GM12878 (cell line): ENCODE data around the gene TOMM6. TPM values are rescaled to one million over a fixed set of nuclear protein-coding genes. Genes with fewer than 3 reads are reported as not detected.

Experiments
- ATAC-seq: fragments of 200-7000 bp; cut with Tn5 transposase; 3 replicates; pipeline ENCODE4 v1.9.1; 2020; ENCODE audit warnings: mild to moderate bottlenecking, moderate library complexity
- BruUV-seq: library from RNA; stranded (reverse); fragments of 400-500 nt; replicated peaks from 2 replicates; lab custom pipeline; 2021; lab: Mats Ljungman, UMichigan
- CTCF ChIA-PET: fragments of 300-600 bp; sonication (Branson Sonifier 250); formaldehyde crosslinking; extraction: SDS; loops from one replicate; lab custom pipeline; 2021; ENCODE audit warnings: inconsistent platforms; lab: Yijun Ruan, JAX
- POLR2A ChIA-PET: fragments of 350-600 bp; formaldehyde crosslinking; extraction: SDS; loops from one replicate; lab custom pipeline; 2021; ENCODE audit warnings: inconsistent platforms; lab: Charles Lee
- RAD21 ChIA-PET: fragments of 300-600 bp; sonication (Branson Sonifier 250); formaldehyde crosslinking; loops from one replicate; lab custom pipeline; 2023; ENCODE audit warnings: antibody characterized with exemption; ENCODE audit not compliant: unreplicated experiment; lab: Charles Lee
- SMC1A ChIA-PET: fragments of 300-600 bp; sonication (Branson Sonifier 250); formaldehyde crosslinking; loops from one replicate; lab custom pipeline; 2023; ENCODE audit not compliant: unreplicated experiment, uncharacterized antibody; lab: Charles Lee
- DNase-seq: peaks from one replicate; pipeline ENCODE4 v3.0.0-alpha.2; 2011; ENCODE audit warnings: low read depth, low spot score
- FAIRE-seq: peaks from 3 replicates; lab custom pipeline; 2011; peaks lifted over from hg19 to GRCh38; lab: Jason Lieb, UNC
- H2AFZ ChIP-seq: 2 replicates; pipeline ENCODE4 v1.6.0; 2011; ENCODE audit warnings: low read depth, low read length, control low read depth; ENCODE audit not compliant: control insufficient read depth
- H3K27ac ChIP-seq: 2 replicates; pipeline ENCODE4 v1.5.1; 2011; ENCODE audit warnings: control low read depth; ENCODE audit not compliant: control insufficient read depth, insufficient read depth
- H3K27me3 ChIP-seq, 2 experiments: replicated peaks in 1 of 2; 2 replicates each; pipeline versions ENCODE4 v1.6.0 to v1.6.1; 2011; ENCODE audit warnings: low read length in 1 of 2; ENCODE audit not compliant: control insufficient read depth in 2 of 2, insufficient read depth in 2 of 2
- H3K36me3 ChIP-seq, 2 experiments: 2 replicates each; pipeline ENCODE4 v1.5.1; 2011; ENCODE audit warnings: low read length in 1 of 2; ENCODE audit not compliant: control insufficient read depth in 2 of 2, insufficient read depth in 2 of 2
- H3K4me1 ChIP-seq: 2 replicates; pipeline ENCODE4 v1.6.1; 2011; ENCODE audit warnings: mild to moderate bottlenecking, low read length, moderate library complexity, mixed read lengths; ENCODE audit not compliant: control insufficient read depth, insufficient read depth
- H3K4me2 ChIP-seq: 2 replicates; pipeline ENCODE4 v1.6.0; 2011; ENCODE audit warnings: control low read depth; ENCODE audit not compliant: control insufficient read depth, insufficient read depth
- H3K4me3 ChIP-seq: fragments of 200-600 bp; sonication (generic); 2 replicates; pipeline ENCODE4 v1.5.1; 2016
- H3K79me2 ChIP-seq: 2 replicates; pipeline ENCODE4 v1.6.0; 2011; ENCODE audit warnings: low read length; ENCODE audit not compliant: control insufficient read depth, insufficient read depth
- H3K9ac ChIP-seq: 2 replicates; pipeline ENCODE4 v1.8.0; 2011; ENCODE audit warnings: low read length, control low read depth, mixed read lengths; ENCODE audit not compliant: control insufficient read depth, insufficient read depth
- H3K9me3 ChIP-seq: replicated peaks from 3 replicates; pipeline ENCODE4 v1.5.1; 2011; ENCODE audit warnings: mild to moderate bottlenecking, low read length; ENCODE audit not compliant: control insufficient read depth, insufficient read depth
- H4K20me1 ChIP-seq: 2 replicates; pipeline ENCODE4 v1.6.0; 2011; ENCODE audit not compliant: control insufficient read depth, insufficient read depth
- BCL11A ChIP-seq: IDR thresholded peaks from 2 replicates; pipeline ENCODE4 v1.6.1; 2011; ENCODE audit warnings: low read depth, low read length
- EED ChIP-seq: sonication (generic); IDR thresholded peaks from 2 replicates; pipeline ENCODE4 v1.6.1; 2016; ENCODE audit warnings: antibody characterized with exemption, low read depth
- GABPA ChIP-seq: IDR thresholded peaks from 2 replicates; pipeline ENCODE4 v1.6.1; 2014; ENCODE audit warnings: antibody characterized with exemption, low read depth, mild to moderate bottlenecking, inconsistent platforms
- JUND ChIP-seq: IDR thresholded peaks from 2 replicates; pipeline ENCODE4 v1.6.1; 2012; ENCODE audit warnings: low read depth, mild to moderate bottlenecking, low read length, improper control_type of control experiment, moderate library complexity
- SMAD1 ChIP-seq: fragments of 450-650 bp; IDR thresholded peaks from 2 replicates; pipeline ENCODE4 v1.6.1; 2018; ENCODE audit warnings: mild to moderate bottlenecking, low read depth; ENCODE audit not compliant: partially characterized antibody
- SMC3 ChIP-seq: IDR thresholded peaks from 2 replicates; pipeline ENCODE4 v1.6.1; 2011; ENCODE audit warnings: low read length, improper control_type of control experiment, borderline replicate concordance
- ZNF217 ChIP-seq: fragments of 450-650 bp; IDR thresholded peaks from 2 replicates; pipeline ENCODE4 v1.6.1; 2017; ENCODE audit warnings: antibody characterized with exemption, mild to moderate bottlenecking
- WGBS: methylation state at CpG from one replicate; pipeline ENCODE4 v1.1.6; 2016; ENCODE audit warnings: low lambda C conversion rate; ENCODE audit not compliant: insufficient replicate concordance, insufficient coverage; ENCODE audit errors: missing lambda C conversion rate; 5-methylcytosine and 5-hydroxymethylcytosine counted together
- in situ Hi-C: fragments of 300-500 bp; cut with MboI; formaldehyde crosslinking; loops from 9 replicates; pipeline ENCODE4 v1.14.3; 2018; ENCODE audit warnings: mixed read lengths
- intact Hi-C: fragments of 100-400 bp; cut with micrococcal nuclease; formaldehyde crosslinking; loops from one replicate; pipeline ENCODE4 v1.14.2; 2022; ENCODE audit not compliant: unreplicated experiment
- polyA plus RNA-seq, 11 experiments: library from polyadenylated mRNA; depleted of rRNA in 4 of 11; unstranded in 6 of 11; stranded (reverse) in 5 of 11; fragments of >200 nt; fragmentation: Nextera tagmentation in 4 of 11; fragmentation: Illumina TruSeq in 1 of 11; extraction: Ambion mirVana in 4 of 11; extraction: Trizol in 1 of 11; gene quantifications; 1 replicate in 1 of 11; 2 replicates in 10 of 11; pipeline versions ENCODE4 v1.2.1 to v1.2.3, GENCODE V29; 2011 to 2016; ENCODE audit warnings: inconsistent platforms in 2 of 11, missing spikeins in 2 of 11, low read depth in 1 of 11
- total RNA-seq, 4 experiments: library from RNA; depleted of rRNA in 3 of 4; stranded (reverse); fragments of >200 nt in 3 of 4; fragmentation: Illumina TruSeq in 1 of 4; extraction: Trizol in 1 of 4; gene quantifications; 2 replicates each; pipeline versions ENCODE4 v1.2.1 to v1.2.3, GENCODE V29; 2013 to 2021

TOMM6 gene
- total and polyA plus RNA-seq, 10 of the 15 experiments (the other 5 are each of a cell fraction or from before 2014, with no cell fraction given), result 206 to 746 (median 448) TPM

DNA sequence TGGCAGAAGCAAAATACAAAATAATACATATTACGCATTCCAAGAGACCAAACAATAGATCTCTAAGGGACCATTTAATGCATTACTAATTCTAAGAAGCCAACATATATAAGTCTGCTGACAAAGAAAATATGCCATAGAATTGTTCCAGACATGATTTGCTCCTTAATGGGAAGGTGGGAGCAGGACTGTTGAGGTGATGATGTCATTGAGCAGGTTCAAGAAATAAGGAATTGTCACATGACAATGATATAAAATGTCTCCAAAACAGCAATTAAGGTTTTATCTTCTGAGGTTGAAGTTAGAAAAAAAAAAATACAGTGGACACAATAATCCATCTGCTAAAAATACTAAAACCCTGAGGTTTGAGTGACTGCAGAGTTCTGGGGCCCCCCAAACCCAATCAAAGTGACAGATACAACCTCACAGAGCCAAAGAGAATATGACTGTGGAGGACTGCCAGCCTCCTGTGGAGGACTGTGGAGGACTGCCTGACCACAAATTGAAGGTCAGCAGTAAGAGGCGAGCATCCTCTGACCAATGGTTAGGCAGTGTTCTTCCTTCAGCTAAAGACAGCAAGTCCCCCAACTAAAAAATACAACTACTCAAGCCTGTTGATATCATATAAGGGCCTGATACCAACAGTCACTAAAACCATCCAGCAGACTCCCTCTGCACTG lies 39.0 kb downstream of the TOMM6 start:
- no peaks in the 10 kb centered on the region for H3K9me3 ChIP-seq
- CTCF ChIA-PET, result interaction anchor here (0.6 kb wide), 1 partner anchor 21 kb away, joined by 3 read pairs; no protein-coding TSS in a partner anchor
- 91% methylated on average over 2 of the region's 2 CpGs for WGBS
- H2AFZ ChIP-seq, result no peak overlapping the region
- intact Hi-C loops (no loop called here), in situ Hi-C loops (no loop called here)
- no peak overlapping the region for H3K4me2 ChIP-seq
- no peak overlapping the region for H3K9ac ChIP-seq
- SMC1A ChIA-PET, result interaction anchor here (1.6 kb wide), 1 partner anchor 8 kb away, joined by 3 read pairs; no protein-coding TSS in a partner anchor
- no peaks in the 10 kb centered on the region for H3K79me2 ChIP-seq
- TF ChIP-seq BCL11A (no peak), EED (no peak), GABPA (no peak), JUND (no peak)
- H3K4me3 ChIP-seq, result no peak overlapping the region
- H3K27me3 ChIP-seq, result no peaks in the 10 kb centered on the region
- ATAC-seq, result no peak
- no TSS peak for BruUV-seq
- H3K36me3 ChIP-seq, result no peaks in the 10 kb centered on the region
- H3K27ac ChIP-seq, result no peak overlapping the region
- RAD21 ChIA-PET, result no interaction called here
- POLR2A ChIA-PET, result no interaction called here
- DNase-seq, result no peak
- H3K4me1 ChIP-seq, result no peaks in the 10 kb centered on the region
- FAIRE-seq, result no peak
- no peaks in the 10 kb centered on the region for H4K20me1 ChIP-seq

DNA sequence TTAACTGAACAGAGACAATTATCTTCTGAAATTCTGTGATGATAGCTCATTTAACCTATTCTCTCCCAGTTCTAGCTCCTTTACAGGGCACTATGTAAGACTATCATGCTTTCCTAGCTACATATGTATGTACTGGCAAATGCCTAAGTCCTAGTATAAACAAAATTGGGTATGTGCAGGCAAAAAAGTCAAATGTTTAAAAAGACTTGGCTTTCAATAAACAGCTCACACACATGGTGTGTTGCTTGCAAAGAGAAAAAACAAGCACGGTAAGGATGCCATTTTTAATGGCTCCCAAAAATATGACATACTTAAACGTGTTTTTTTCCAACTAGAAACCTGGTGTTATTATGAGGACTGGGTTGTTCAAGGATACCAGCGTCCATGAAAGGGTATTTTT lies 44.8 kb downstream of the TOMM6 start:
- no peak overlapping the region for H3K4me3 ChIP-seq
- BruUV-seq, result no TSS peak
- RAD21 ChIA-PET, result no interaction called here
- DNase-seq (no peak), ATAC-seq (no peak), FAIRE-seq (no peak)
- no peaks in the 10 kb centered on the region for H3K4me1 ChIP-seq
- H3K9ac ChIP-seq, result no peak overlapping the region
- H3K27me3 ChIP-seq, result no peaks in the 10 kb centered on the region
- H3K9me3 ChIP-seq, result no peaks in the 10 kb centered on the region
- H4K20me1 ChIP-seq, result no peaks in the 10 kb centered on the region
- H3K27ac ChIP-seq, result no peak overlapping the region
- H3K4me2 ChIP-seq, result no peak overlapping the region
- in situ Hi-C loops (no loop called here), intact Hi-C loops (no loop called here)
- CTCF ChIA-PET, result interaction anchor here (0.6 to 1.5 kb wide), 4 partner anchors 12 to 274 kb away, joined by 3 read pairs; partner anchors contain the start of genes BYSL and MED20
- H2AFZ ChIP-seq, result no peak overlapping the region
- SMC1A ChIA-PET, result interaction anchor here (1.3 kb wide), 1 partner anchor 18 kb away, joined by 4 read pairs; no protein-coding TSS in a partner anchor
- no peak for TF ChIP-seq ZNF217
- no peak for TF ChIP-seq SMAD1
- TF ChIP-seq SMC3, result no peak
- no peaks in the 10 kb centered on the region for H3K79me2 ChIP-seq
- H3K36me3 ChIP-seq, result no peaks in the 10 kb centered on the region
- POLR2A ChIA-PET, result interaction anchor here (0.6 to 1.2 kb wide), 2 partner anchors 10 to 119 kb away, joined by 5 to 6 read pairs; no protein-coding TSS in a partner anchor
- WGBS, result 85% methylated on average over 3 of the region's 3 CpGs
